Natural killer cell (primary cell): ENCODE data around the gene RHOD. TPM values are rescaled to one million over a fixed set of nuclear protein-coding genes. Genes with fewer than 3 reads are reported as not detected.
A peak's percentile ranks its signal among the peaks of the same experiment; 100 is the strongest.

Experiments
- ATAC-seq, 3 donors: fragments of 150-1000 bp in 2 of 3; fragments of 200-7000 bp in 1 of 3; cut with Tn5 transposase; 1 replicate in 1 of 3; 2 replicates in 2 of 3; pipeline ENCODE4 v1.10.0; 2021; ENCODE audit warnings: mild to moderate bottlenecking in 2 of 3, moderate library complexity in 2 of 3
- DNase-seq, 2 donors: peaks; one replicate each; pipeline versions ENCODE4 v3.0.0 to v3.0.0-alpha.2; 2013 to 2021; ENCODE audit warnings: mixed read lengths in 1 of 2
- H3K27ac ChIP-seq: one replicate; pipeline ENCODE4 v1.5.1; 2013; ENCODE audit warnings: mild to moderate bottlenecking, low read length
- H3K27me3 ChIP-seq: one replicate; pipeline ENCODE4 v1.6.1; 2013; ENCODE audit warnings: low read length; ENCODE audit not compliant: control insufficient read depth, insufficient read depth
- H3K36me3 ChIP-seq: one replicate; pipeline ENCODE4 v1.6.1; 2013; ENCODE audit warnings: low read length; ENCODE audit not compliant: control insufficient read depth, insufficient read depth
- H3K4me1 ChIP-seq: one replicate; pipeline ENCODE4 v1.6.1; 2013; ENCODE audit warnings: low read length; ENCODE audit not compliant: control insufficient read depth, insufficient read depth
- H3K4me3 ChIP-seq: one replicate; pipeline ENCODE4 v1.5.1; 2013; ENCODE audit warnings: low read length
- H3K9me3 ChIP-seq: one replicate; pipeline ENCODE4 v1.6.1; 2013; ENCODE audit warnings: low read length; ENCODE audit not compliant: control insufficient read depth, insufficient read depth
- H3K27ac Mint-ChIP-seq, 2 donors: one replicate each; pipeline ENCODE4 v1.8.0; 2022; ENCODE audit warnings: mild to moderate bottlenecking in 2 of 2, mixed read lengths in 2 of 2, moderate library complexity in 1 of 2
- H3K27me3 Mint-ChIP-seq, 2 donors: one replicate each; pipeline ENCODE4 v1.8.0; 2022; ENCODE audit warnings: low read depth in 2 of 2, mixed read lengths in 2 of 2
- H3K36me3 Mint-ChIP-seq: one replicate; pipeline ENCODE4 v1.8.0; 2022; ENCODE audit warnings: mixed read lengths
- H3K4me1 Mint-ChIP-seq, 2 donors: one replicate each; pipeline ENCODE4 v1.8.0; 2022; ENCODE audit warnings: mixed read lengths in 2 of 2
- H3K4me3 Mint-ChIP-seq: one replicate; pipeline ENCODE4 v1.8.0; 2022; ENCODE audit warnings: mild to moderate bottlenecking, moderate library complexity, mixed read lengths
- H3K9me3 Mint-ChIP-seq, 2 donors: one replicate each; pipeline ENCODE4 v1.8.0; 2022; ENCODE audit warnings: mixed read lengths in 2 of 2
- WGBS: methylation state at CpG from one replicate; pipeline ENCODE4 v1.1.7; 2013; ENCODE audit warnings: missing lambda C conversion rate; ENCODE audit not compliant: insufficient coverage; 5-methylcytosine and 5-hydroxymethylcytosine counted together
- intact Hi-C: fragments of 100-400 bp; cut with micrococcal nuclease; formaldehyde crosslinking; loops from one replicate; pipeline ENCODE4 v1.14.2; 2022
- total RNA-seq, 4 donors: library from RNA; stranded (reverse); fragments of 120-200 nt in 1 of 4; gene quantifications; one replicate each; pipeline versions ENCODE4 v1.2.3 to v1.2.4, GENCODE V29; 2013 to 2022
- TF ChIP-seq, protein P1 (sequence below): fragments of 200-600 bp; IDR thresholded peaks from one replicate; pipeline ENCODE4 v1.8.0; 2022; ENCODE audit warnings: antibody characterized with exemption

RHOD gene
- total RNA-seq, 3 donors from 2014 or later (not counting 1 experiment from before 2014, with no cell fraction given): not detected

DNA sequence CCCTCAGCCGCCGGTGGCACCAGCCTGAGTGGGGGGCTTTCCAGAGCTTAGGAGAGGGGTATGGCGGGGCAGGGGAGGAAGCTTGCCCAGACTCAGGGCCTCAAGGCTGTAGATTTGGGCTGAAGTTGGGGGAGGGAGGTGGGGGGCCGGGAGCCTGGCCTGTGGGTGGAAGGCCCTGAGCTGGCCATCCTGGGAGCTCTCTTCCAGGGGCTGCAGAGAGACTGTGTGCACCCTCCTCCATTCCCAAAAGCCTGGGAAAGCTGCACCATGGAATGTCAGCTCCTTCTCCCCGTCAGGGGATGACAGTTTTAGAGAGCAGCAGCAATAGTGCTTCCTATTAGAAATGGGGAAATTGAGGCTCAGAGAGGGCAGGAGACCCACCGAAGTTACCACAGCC lies 32.7 kb upstream of the RHOD start:
- no peak overlapping the region for H3K27ac ChIP-seq
- intact Hi-C loops: no loop called here
- TF ChIP-seq, protein P1, sequence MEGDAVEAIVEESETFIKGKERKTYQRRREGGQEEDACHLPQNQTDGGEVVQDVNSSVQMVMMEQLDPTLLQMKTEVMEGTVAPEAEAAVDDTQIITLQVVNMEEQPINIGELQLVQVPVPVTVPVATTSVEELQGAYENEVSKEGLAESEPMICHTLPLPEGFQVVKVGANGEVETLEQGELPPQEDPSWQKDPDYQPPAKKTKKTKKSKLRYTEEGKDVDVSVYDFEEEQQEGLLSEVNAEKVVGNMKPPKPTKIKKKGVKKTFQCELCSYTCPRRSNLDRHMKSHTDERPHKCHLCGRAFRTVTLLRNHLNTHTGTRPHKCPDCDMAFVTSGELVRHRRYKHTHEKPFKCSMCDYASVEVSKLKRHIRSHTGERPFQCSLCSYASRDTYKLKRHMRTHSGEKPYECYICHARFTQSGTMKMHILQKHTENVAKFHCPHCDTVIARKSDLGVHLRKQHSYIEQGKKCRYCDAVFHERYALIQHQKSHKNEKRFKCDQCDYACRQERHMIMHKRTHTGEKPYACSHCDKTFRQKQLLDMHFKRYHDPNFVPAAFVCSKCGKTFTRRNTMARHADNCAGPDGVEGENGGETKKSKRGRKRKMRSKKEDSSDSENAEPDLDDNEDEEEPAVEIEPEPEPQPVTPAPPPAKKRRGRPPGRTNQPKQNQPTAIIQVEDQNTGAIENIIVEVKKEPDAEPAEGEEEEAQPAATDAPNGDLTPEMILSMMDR: no peak
- H3K4me3 ChIP-seq: no peak overlapping the region
- Mint-ChIP-seq H3K27me3 (peaks cover 25 to 27% of the 10 kb centered on the region in 2 donors), H3K4me1 (peaks cover 12 to 29% of the 10 kb centered on the region in 2 donors), H3K9me3 (no peaks in the 10 kb centered on the region), H3K4me3 (peak overlapping the region; percentile 84), H3K27ac (no peak overlapping the region), H3K36me3 (no peaks in the 10 kb centered on the region)
- H3K9me3 ChIP-seq: no peaks in the 10 kb centered on the region
- H3K4me1 ChIP-seq: peaks cover 33% of the 10 kb centered on the region
- DNase-seq: no peak
- H3K27me3 ChIP-seq: peaks cover 20% of the 10 kb centered on the region
- no peaks in the 10 kb centered on the region for H3K36me3 ChIP-seq
- ATAC-seq: peak in 1 of 3 donors; percentile 6
- WGBS: 19% methylated on average over 6 of the region's 6 CpGs

DNA sequence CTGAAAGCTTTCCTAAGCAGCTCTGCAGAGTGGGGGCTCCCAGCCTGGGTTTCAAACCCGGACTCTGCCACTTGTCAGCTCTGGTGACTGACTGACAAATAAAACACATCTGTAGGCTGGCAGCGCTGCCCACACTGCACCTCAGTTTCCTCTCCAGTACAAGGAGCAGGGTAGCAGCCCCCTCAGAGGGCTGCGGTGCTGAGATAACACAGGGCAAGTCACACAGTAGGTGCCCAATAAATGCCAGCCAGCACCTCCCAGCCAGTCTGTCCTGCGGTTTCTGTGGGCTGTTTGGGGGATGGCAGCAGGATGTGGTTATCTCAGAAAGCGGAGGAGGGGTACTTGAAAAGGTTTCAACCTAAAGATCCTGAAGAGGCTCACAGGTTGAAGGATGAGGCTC lies 32.2 kb upstream of the RHOD start:
- TF ChIP-seq, protein P1: no peak
- peaks cover 12 to 29% of the 10 kb centered on the region in 2 donors for H3K4me1 Mint-ChIP-seq
- 0% methylated on average over 5 of the region's 5 CpGs for WGBS
- H3K4me1 ChIP-seq: peaks cover 33% of the 10 kb centered on the region
- peak in 2 of 3 donors; percentile 40 to 69 for ATAC-seq
- H3K4me3 ChIP-seq: no peak overlapping the region
- H3K36me3 Mint-ChIP-seq: no peaks in the 10 kb centered on the region
- H3K27me3 Mint-ChIP-seq: peaks cover 25 to 27% of the 10 kb centered on the region in 2 donors
- DNase-seq: peak in 1 of 2 donors; percentile 72
- H3K27me3 ChIP-seq: peaks cover 20% of the 10 kb centered on the region
- intact Hi-C loops: no loop called here
- no peaks in the 10 kb centered on the region for H3K36me3 ChIP-seq
- H3K9me3 ChIP-seq: no peaks in the 10 kb centered on the region
- no peak overlapping the region for H3K27ac Mint-ChIP-seq
- H3K27ac ChIP-seq: no peak overlapping the region
- no peaks in the 10 kb centered on the region for H3K9me3 Mint-ChIP-seq
- H3K4me3 Mint-ChIP-seq: peak overlapping the region; percentile 65

DNA sequence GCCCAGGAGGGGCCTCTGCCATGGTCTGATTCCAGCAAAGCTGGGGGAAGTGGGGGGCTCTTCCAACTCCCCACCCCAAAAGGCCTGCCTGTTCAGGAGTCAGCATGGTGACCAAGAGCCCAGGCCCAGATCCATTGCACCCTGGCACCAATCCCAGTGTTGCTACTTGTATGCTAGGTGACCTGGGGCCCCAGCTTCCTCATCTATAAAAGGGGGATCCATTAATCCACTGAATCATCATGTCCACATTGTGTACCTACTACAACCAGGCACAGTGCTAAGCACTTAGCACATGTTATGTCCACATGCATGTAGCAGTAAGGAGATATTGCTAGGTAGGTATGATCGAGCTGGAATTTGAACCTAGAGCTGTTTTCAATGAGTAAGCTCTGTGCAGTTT lies 31.7 kb upstream of the RHOD start:
- 54% methylated on average over 1 of the region's 1 CpG for WGBS
- peak in 1 of 2 donors; percentile 25 for DNase-seq
- peaks cover 33% of the 10 kb centered on the region for H3K4me1 ChIP-seq
- ATAC-seq: peak in 1 of 3 donors; percentile 19
- H3K4me3 ChIP-seq: no peak overlapping the region
- H3K36me3 Mint-ChIP-seq: no peaks in the 10 kb centered on the region
- TF ChIP-seq, protein P1: no peak
- no peak overlapping the region for H3K27ac ChIP-seq
- peaks cover 25% of the 10 kb centered on the region in 2 donors for H3K27me3 Mint-ChIP-seq
- peaks cover 12 to 29% of the 10 kb centered on the region in 2 donors for H3K4me1 Mint-ChIP-seq
- no peaks in the 10 kb centered on the region for H3K9me3 ChIP-seq
- H3K36me3 ChIP-seq: no peaks in the 10 kb centered on the region
- H3K27ac Mint-ChIP-seq: no peak overlapping the region
- H3K9me3 Mint-ChIP-seq: no peaks in the 10 kb centered on the region
- intact Hi-C loops: no loop called here
- H3K4me3 Mint-ChIP-seq: peak overlapping the region; percentile 65
- peaks cover 20% of the 10 kb centered on the region for H3K27me3 ChIP-seq

DNA sequence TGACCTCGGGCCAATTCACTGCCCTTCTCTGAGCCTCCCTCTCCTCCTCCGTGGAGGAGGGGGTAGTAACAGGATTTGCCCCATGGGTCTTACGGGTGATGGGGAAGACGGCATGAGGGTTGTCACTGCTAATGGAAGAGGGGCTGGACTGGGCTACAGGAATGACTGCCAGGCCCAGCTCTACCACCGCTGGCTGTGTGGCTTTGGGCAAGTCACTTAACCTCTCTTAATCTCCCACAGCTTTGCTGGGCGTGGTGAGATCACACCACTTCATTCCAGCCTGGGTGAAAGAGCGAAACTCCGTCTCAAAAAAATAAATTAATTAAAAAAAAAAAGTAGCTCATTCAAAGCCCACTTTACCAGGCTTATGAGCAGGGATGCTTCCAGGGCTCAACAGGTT lies 30.9 kb upstream of the RHOD start:
- TF ChIP-seq, protein P1: no peak
- H3K9me3 Mint-ChIP-seq: no peaks in the 10 kb centered on the region
- H3K27me3 Mint-ChIP-seq: peaks cover 23 to 24% of the 10 kb centered on the region in 2 donors
- Histone ChIP-seq H3K36me3 (no peaks in the 10 kb centered on the region), H3K27me3 (peaks cover 20% of the 10 kb centered on the region), H3K4me3 (no peak overlapping the region), H3K27ac (no peak overlapping the region), H3K4me1 (peaks cover 33% of the 10 kb centered on the region), H3K9me3 (no peaks in the 10 kb centered on the region)
- DNase-seq (no peak), ATAC-seq (no peak)
- peaks cover 12 to 29% of the 10 kb centered on the region in 2 donors for H3K4me1 Mint-ChIP-seq
- H3K4me3 Mint-ChIP-seq: no peak overlapping the region
- intact Hi-C loops: no loop called here
- 68% methylated on average over 5 of the region's 8 CpGs for WGBS
- no peaks in the 10 kb centered on the region for H3K36me3 Mint-ChIP-seq
- H3K27ac Mint-ChIP-seq: no peak overlapping the region
